ENCODE measurements around the gene CIDEB. TPM values are rescaled to one million over a fixed set of nuclear protein-coding genes. Genes with fewer than 3 reads are reported as not detected.
"Not testable (repeated sequence)": the region's sequence is repeated elsewhere in the genome, so short reads cannot be mapped to it uniquely, and the experiment has no call there.

Gene CIDEB, protein sequence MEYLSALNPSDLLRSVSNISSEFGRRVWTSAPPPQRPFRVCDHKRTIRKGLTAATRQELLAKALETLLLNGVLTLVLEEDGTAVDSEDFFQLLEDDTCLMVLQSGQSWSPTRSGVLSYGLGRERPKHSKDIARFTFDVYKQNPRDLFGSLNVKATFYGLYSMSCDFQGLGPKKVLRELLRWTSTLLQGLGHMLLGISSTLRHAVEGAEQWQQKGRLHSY
- polyA plus RNA-seq (ENCODE audit: insufficient read length): 10.3 TPM

DNA sequence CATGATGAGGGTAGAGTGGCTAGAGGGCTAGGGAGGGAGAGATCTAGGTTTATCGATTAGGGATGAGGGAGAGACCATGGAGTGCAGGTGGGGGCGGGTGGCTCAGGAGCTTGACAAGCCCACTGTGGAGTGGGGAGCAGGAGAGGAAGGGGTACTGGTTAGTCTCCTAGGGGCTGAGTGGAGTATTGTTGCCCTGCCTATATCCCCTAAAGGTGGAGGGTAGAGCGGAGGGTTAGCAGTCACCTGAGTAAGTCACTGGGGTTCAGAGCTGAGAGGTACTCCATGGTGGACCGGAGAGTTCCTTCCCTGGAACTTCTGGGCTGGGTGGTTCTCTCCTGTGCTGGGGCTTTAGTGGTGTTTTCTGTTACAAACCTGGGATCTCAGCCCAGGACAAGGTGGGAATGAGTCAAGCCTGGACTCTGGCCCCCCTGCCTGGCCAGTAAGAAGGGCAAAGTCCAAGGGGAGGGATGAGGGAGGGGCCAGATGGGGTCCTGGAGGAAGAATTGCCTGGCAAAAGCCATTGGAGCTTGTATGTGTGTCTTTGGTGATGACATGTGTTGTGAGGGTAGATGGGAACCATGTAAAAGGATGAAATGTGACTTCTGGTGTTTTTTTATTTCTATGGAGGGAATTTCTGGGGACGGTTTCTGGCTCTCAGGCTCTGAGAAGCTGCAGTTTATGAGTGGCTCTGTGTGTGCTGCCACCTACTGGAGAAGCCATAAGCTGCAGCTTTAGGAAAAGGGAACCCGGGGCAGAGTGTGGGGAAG, at the start of gene CIDEB:
Gene CIDEB, minus strand, starts transcription at position 403 of the 767 bp plus-strand sequence. Its CDS starts 119 bp downstream, at position 284.
- no peak for DNase-seq

DNA sequence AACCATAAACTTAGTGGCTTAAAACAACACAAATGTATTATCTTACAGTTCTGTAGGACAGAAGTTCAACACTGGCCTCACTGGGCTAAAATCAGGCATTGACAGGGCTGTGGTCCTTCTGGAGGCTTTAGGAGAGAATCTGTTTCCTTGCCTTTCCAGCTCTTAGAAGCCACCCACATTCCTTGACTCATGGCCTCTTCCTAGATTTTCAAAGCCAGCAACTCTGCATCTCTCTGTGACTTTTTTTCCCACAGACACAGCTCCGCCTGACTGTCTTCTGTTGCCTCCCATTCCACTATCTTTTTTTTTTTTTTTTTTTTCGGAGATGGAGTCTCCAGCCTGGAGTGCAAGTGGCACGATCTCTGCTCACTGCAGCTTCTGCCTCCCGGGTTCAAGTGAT, 48.4 kb upstream of the CIDEB start:
- DNase-seq: no peak

DNA sequence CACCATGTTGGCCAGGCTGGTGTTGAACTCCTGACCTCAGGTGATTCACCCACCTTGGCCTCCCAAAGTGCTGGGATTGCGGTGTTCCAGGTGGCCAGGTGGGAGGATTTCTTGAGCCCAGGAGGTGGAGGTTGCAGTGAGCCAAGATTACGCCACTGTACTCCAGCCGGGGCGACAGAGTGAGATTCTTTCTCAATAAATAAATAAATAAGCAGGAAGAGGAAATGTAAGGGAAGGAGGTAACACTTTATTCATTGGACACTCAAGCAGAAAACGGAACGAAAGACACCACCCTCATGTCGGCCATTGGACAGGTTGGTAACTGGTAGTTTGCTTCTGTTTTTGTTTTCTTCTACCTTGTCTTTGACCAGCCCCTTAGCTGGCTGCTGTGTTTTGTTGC, 47.2 kb upstream of the CIDEB start:
- DNase-seq: no peak

DNA sequence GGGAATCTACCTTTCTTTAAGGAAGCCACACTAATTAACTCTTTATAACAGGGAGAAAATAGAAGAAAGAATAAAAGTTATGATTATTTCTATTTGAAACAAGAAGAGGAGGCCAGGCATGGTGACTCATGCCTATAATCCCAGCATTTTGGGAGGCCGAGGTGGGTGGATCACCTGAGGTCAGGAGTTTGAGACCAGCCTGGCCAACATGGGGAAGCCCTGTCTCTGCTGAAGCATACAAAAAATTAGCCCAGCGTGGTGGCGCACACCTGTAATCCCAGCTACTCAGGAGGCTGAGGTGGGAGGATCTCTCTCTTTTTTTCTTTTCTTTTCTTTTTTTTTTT, 46.7 kb upstream of the CIDEB start:
- not testable (repeated sequence) for DNase-seq

DNA sequence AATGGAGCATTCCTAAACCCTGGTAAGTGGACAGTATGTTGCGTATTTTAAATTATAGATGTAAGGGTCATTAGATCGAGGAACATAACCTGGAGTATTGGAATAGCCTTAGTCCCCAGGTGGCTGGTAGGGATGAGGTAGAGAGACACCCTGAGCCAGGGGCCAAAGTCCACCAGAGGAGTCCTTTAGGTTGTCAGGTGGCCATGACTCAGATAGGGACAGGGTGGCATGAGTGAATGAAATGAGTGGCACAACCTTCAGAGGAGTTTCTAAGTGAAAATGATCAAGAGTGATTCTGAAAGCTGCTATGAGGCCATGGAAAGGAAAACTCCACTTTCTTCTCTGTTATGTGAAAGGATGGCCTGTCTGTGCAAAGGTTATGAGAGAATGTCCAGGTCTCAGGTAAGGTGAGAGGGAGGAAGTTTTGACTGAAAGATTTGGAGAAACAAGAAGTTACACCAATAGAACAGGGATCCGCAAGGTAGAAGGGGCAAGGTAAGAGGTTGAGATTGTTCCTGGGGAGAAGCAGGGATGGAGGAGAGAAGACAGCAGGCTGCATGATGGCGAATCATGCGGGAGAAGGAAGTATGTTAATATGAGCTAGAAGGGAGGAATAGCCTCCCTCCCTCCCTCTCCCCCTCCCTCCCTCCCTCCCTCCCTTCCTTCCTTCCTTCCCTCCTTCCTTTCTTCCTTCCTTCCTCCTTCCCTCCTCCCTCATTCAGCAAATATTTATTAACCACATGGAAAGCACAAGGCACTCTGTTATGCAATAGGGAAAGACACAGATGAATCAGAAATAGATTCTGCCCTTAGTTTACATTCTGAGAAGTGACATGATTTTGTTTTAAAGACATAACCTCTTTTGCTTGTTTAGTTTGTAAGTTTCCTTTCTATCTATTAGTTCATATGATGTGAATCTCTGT, 46.0 kb upstream of the CIDEB start:
- no peak for DNase-seq

DNA sequence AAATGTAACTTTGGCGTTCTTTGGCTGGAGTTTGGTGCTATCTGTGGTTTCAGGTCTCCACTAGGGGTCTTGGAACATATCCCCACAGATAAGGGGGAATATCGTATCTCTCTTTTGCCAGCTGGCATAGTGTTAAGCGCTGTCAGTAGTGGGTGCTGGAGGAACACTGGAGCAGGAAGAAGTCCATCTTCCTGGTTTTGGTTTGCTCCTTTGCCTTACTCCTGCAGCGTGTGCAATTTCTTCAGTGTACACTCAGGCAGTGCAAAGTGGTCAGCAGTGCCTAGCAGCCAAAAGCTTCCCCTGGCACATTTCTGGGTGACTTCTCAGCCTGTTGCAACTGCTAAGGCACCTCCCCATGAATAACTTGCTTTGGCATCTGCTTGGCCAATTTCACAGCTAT, 43.7 kb upstream of the CIDEB start:
- DNase-seq: no peak

DNA sequence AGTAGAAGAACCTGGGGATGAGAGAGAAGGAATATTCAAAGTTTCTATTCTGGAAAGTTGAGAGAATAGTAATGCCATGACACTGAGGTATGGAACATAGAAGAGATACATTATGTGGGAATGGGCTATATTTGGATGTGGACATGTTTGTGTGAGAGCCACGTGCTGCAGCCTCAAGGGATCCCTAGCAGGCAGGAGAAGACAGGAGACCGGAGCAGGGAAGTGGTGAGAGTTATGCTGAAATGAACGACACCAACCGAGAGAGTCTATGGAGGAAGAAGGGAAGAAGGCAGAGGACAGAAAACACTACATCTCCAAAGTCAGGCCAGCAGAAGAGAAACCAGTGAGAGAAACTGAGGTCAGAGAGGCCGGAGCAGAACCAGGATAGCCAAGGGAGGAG, 42.0 kb upstream of the CIDEB start:
- no peak for DNase-seq

DNA sequence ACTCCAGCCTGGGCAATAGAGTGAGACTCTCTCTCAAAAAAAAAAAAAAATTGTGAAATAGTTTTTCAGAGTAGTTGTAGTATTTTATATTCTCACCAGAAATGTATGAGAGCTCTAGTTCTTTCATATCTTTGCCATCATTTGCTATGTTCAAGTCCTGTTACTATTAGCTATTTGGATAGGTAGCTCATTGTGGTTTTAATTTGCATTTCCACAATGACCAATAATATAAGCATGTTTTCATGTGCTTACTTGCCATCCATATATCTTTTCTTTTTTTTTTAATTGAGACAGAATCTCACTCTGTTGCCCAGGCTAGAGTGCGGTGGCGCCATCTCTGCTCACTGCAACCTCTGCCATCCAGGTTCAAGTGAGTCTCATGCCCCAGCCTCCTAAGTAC, 40.4 kb upstream of the CIDEB start:
- no peak for DNase-seq

DNA sequence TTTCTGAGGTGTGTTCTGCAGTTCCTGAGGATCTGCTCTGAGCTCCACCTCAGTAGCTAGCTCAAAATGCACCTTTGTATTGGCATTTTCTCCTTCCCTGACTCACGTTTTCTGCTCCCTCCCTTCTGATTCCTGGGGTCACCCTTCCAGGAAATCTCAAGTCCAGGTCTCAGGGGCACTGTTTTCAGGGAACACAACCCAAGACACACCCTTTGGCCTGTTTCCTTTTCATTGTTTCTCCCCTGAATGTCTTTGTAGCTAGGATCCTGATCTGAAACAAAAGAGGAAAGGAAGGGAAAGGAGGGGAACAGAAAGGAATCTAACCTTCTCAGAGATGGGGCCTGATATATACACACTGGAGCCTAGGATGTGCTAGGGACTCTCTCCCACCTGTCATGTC, 39.4 kb upstream of the CIDEB start:
- DNase-seq: no peak

DNA sequence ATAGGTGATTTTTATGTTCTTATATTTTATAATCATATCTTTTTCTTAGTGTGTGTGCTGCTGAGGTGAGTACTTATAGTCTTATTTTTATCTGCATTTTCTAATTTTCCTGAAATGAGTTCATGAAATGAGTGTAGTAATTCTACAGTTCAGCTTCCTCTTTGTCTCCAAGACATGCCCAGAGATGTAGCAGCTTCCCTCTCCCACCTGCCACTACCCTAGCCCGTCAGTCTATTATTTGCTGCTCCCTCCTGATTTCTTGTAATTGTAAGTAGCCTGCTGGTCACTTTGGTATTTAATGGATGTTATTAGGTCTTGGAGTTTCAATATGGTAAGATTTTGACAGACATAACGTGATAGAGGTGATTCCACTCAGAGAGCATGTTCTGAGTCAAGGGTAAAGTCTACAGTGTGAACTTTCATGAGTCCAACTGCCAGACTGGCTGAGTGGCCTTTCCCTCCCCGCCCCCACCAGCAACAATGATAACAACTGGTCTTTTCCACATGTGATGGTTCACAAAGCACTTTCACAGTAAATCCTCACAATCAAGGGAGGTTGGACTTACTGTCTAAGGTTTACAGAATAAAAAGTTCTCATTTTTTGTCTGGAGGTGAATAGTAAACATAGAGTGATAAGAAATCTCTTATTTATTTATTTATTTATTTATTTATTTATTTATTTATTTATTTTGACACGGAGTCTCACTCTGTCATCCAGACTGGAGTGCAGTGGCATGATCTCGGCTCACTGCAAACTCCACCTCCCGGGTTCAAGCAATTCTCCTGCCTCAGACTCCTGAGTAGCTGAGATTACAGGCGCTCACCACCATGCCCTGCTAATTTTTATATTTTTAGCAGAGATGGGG, 36.3 kb upstream of the CIDEB start:
- no peak for DNase-seq

DNA sequence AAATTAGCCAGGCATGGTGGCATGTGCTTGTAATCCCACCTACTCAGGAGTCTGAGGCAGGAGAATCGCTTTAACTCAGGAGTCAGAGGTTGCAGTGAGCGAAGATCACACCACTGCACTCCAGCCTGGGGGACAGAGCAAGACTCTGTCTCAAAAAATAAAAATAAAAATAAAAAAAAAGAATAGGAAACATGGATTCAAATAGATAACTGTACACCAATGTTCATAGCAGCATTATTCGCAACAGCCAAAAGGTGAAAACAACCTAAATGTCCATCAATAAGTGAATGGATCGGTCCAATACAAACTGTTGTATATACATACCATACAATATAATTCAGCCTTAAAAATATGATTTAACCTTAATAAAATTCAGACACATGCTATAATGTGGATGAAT, 35.1 kb upstream of the CIDEB start:
- no peak for DNase-seq

DNA sequence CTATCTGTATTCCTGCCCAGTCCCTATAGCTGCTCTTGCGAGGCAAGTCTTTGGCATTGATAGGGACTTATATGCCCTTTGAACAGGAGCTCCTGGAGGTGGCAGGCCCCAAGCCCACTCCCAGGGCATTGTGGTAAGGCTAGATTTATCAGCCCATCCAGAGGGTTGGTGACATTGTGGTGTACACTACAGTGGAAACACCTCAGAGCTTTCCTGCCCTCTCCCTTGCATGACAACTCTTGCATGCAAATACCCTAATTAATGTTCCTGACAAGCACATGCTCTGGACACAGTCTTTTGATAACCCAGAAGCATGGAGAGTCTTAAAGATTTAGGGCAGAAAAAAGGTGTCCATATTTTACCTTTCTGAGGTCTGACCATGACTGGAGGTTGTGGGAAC, 32.8 kb upstream of the CIDEB start:
- no peak for DNase-seq

DNA sequence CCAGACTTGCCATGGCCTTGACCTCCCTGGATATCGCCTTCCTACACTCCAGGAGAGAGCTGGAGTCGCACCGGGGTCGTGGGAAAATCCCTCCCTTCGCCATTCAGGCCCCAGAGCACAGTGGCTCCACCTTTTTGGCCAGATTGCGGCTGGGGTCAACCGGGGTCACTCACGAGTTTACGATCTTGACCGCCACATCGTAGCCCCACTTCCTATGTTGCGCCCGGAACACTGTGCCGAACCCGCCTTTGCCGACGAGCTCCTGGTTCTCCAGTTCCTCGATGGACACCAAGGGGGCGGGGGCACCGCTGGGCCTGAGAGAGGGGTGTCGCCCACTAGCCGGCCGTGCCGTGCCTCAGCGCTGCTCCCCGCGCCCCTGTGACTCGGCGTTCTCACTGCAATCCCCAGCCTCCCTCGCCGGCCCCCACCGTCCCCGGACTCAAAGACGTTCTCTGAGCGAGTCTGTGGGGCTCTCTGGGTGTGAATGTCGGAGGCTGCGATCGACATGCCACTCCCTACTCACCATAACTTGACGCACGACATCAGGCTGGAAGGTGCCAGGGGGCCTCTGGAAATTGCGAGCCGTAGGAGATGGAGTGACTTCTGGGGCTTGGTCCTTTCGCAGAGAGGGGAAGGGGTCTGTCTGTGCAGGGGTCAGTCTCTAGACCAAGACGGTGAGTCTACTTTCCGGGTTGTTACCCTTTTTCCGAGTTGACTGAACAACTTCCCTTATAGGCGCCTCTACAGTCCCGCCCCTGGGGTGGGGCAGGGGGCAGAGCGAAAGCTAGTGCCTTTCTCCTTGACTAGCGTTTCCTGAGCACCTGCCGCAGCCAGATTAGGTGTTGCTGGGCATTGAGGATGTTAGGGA, 31.7 kb upstream of the CIDEB start, which contains the start of gene RIPK3:
Gene RIPK3, minus strand, starts transcription at position 708 of the 868 bp plus-strand sequence. Its CDS starts 165 bp downstream, at position 543.
- no peak for DNase-seq

DNA sequence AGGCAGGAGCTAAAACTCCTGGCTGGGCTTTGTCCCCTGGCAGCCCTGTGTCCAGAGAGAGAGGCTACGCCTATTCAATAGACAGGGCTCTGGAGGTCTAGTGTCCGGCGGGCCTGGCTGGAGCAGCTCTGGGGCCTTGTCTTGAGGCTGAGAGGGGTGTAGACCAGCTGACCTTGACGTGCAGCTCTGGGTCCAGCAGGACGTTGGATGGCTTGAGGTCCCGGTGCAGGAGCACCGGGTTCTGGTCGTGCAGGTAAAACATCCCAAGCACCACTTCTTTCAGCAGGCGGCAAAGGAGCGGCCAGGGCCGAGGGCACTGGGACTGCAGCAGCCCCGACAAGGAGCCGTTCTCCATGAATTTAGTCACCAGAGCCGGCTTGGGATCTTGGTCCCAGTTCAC, 31.1 kb upstream of the CIDEB start:
- DNase-seq: no peak

DNA sequence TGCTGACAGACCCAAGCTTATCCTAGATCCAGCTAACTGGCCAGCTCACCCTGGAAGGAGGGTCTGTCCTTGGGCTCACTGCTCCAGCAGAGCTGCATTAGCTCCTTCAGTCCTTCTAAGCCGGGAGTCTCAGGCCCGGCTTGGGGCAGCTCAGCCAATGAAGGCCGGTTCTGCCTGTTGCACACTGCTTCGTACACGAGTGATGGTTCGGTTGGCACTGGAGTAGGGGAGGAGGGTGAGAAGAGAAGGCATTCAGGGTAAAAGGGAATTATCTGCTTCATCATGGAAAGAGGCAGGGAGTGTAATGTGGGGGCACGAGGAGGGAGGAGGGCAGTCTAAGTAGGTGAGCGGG, 30.0 kb upstream of the CIDEB start:
- no peak for DNase-seq

DNA sequence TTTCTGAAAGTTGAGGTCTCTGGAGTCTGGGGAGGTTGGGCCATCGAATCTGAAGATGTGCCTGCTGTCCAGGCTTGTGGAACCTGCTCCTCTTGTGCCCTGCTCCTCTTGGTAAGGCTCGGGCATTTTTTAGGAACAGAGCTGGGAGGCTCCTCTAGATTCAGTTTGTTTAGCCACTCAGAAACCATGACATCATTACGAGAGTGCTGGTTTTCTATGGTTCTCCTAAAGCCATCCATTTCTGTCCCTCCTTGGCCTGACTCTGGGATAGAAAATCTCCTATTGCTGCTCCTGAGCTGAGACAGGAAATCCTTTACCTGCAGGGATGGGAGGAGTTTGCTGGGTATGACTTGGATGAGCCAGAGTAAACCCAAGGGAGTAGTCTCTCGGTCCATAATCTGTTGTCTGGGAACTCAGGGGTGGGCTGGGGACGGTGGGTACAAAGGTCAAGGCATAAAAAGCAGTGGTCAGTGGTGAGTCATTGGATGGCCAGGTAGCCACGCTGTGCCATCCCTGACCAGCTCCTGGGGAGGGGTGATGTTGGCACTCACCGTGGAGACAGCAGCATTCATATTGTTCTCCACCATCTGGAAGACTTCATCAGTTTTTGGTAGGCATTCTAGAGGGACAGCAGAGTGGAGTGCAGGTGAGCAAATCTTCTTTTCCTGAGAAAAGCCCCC, 29.5 kb upstream of the CIDEB start:
- no peak for DNase-seq

DNA sequence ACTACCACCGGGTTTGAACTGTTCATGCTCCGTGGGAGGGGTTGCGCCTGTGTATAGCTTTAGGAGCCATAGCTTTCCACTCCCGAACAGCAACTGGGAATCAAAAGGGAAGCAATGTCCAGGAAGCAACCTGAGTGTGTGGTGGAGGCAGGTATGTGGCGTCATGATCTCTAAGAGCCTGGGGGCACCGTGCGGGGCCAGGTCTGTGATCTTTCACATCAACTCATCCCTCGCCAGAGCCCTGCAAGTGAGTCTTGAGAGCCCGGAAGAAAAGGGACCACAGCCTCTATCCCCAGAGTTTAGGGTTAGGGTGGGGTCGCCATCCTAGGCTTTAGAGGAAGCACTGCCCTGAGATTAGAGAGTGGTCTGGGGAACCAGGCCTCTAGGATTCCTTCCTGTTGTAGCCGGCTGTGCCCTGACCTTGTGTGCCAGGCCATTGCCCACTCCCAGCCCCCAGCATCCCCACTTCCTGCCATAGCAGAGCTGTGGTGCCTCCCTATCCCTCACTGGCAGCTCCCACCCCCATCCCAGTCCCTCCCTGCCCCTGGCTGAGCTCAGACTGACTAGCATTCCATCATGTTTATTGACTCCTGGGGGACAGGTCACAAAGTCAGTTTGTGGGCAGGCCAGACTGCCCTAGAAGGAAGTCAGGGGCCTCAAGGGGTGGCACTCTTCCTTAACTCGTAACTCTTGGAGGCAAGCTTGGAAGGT, 27.8 kb upstream of the CIDEB start:
- DNase-seq: no peak

DNA sequence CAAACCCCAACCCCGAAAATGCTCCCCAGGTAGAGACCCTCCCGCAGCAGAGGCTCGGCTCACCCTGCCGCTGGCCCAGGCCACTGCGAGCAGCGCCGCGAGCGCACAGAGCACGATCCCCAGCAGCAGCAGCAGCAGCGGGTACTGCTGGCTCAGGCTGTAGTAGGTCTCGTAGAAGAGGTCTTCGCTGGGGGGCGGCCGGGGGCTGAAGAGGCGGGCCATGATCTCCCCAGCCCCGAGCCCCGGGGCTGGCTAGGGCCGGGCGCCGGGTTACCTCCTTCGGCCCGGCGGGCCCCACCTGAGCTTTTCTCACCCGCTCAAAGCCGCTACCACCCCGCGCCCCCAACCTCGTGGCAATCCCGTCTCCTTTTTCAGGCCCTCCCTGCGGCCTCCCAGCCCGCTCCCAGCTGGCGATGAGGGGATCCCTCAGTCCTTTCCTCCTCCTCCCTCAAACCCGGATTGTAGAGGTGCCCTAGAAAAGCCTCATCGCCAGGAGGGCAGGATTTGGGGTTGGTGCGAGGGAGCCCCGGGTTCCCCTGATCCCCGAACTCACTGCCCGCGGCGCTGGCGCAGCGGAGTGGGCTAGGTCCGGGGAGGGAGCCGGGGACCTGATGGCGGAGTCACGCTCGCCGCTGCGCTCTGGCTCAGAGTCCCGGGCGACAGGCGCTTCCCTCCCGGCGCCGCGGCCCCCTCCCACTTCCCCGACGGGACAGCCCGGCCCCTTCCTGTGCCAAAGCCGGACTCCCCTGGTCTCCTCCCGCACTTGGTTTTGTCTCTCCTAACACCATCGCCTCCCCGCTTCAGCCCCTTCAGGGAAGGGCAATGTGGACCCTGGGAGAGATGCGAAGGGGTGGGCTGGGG, 26.9 kb upstream of the CIDEB start, which contains the start of gene ADCY4:
Gene ADCY4, minus strand, starts transcription at position 641 of the 861 bp plus-strand sequence. Its CDS starts 419 bp downstream, at position 222.
- no peak for DNase-seq
